ENCODE results near the gene TYSND1. TPM values are rescaled to one million over a fixed set of nuclear protein-coding genes. Genes with fewer than 3 reads are reported as not detected.
"Not testable (repeated sequence)": the region's sequence is repeated elsewhere in the genome, so short reads cannot be mapped to it uniquely, and the experiment has no call there.

Gene TYSND1
- total RNA-seq, 1 experiment from 2014 or later = 25.3 TPM

DNA sequence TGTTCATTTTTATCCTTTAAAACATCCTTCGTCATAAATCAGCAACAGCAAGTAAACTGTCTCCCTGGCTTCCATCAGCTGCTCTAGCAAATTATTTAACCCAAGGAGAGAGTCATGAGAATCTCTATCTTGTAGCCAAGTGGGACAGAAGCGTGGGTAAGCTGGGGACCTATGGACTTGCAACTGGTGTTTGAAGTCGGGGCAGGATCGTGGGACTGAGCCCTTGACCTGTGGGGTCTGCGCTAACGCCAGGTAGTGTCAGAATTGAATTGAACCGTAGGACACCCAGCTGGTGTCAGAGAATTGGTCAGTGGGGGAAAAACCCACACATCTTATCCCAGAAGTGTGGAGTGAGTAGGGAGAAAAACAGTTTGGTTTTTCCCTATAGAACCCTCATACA is 27.3 kb downstream of the TYSND1 start:
- no peak for DNase-seq
- Histone ChIP-seq H3K4me3 (ENCODE audit: insufficient read depth, low read depth, low read length) (no peak overlapping the region), H3K36me3 (replicated peaks; ENCODE audit: control insufficient read depth, insufficient read depth, low read length) (no peaks in the 10 kb centered on the region; the same call in none of the 2 replicates), H3K27me3 (ENCODE audit: control insufficient read depth, insufficient read depth, low read length) (no peaks in the 10 kb centered on the region)

DNA sequence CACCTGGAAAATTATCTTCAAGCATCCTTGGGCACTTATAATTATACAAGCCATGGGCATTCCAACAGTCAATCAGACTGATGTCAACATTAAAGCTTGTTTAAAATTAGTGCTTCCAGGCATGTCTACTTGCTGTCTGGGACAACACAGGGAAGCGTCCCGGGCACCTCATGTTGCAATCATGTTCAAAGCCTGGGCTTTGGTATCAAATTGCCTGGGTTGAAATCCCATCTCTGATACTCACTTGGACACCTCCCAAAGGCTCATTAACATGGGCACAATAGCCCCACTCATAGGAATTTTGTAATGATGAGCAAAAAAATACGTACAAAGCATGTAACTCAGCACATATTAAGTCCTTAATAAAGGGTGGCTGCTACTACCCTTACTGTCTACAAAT is 28.3 kb downstream of the TYSND1 start:
- Histone ChIP-seq H3K36me3 (replicated peaks; ENCODE audit: control insufficient read depth, insufficient read depth, low read length) (no peaks in the 10 kb centered on the region; the same call in none of the 2 replicates), H3K4me3 (ENCODE audit: insufficient read depth, low read depth, low read length) (no peak overlapping the region), H3K27me3 (ENCODE audit: control insufficient read depth, insufficient read depth, low read length) (no peaks in the 10 kb centered on the region)
- no peak for DNase-seq

DNA sequence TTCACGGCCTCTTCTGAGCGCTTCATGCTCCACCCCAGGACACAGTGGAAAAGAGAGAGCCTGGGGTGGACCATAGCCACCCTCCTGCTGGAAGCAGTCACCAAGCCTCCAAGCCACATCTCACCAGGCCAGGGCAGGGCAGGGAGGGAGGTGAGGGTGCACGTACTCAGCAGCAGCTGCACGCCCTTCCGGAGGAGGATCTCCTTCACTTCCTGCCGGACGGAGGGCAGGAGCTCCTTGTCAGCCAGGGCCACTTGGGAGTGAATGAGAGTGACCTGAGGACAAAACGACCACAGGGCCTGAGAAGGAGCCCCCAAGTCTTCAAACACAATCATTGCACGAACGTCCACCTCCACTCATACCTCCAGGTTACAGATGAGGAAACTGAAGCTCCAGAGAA is 28.9 kb downstream of the TYSND1 start:
- no peaks in the 10 kb centered on the region for H3K27me3 ChIP-seq (ENCODE audit: control insufficient read depth, insufficient read depth, low read length)
- H3K36me3 ChIP-seq (replicated peaks; ENCODE audit: control insufficient read depth, insufficient read depth, low read length) = no peaks in the 10 kb centered on the region; the same call in none of the 2 replicates
- no peak overlapping the region for H3K4me3 ChIP-seq (ENCODE audit: insufficient read depth, low read depth, low read length)
- no peak for DNase-seq

DNA sequence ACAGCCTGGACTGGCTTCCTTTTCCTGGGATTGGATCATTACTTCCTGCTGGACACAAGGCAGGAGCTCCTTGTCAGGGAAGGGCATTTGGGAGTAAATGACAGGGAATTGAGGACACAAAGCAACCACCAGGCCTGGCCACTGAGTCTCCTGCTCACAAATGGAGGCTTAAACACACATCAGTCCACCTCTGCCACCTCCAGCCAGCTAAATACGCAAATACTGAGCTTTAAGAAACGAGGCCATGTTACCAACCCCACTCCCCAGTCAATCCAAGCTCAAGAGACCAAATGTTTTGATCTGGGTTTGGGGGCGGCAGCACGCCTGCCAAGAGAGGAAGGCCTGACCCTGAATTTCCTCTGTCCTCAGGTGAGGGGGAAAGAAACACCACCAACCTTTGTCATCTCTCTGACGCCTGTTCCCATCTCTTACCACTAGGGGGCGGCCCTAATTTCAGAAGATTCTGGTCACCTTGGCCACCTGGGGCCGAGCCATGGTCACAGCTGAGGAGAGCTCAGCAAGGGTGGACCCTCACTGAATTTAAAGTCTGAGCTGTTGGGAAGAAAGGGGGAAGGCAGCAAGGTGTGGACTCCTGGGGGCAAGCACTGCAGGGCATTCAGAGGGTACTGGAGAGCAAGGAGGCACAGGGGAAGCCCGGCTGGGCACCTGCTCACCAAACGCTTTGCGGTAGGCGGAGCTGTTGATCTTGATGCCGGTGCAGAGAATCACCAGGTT is 30.4 kb downstream of the TYSND1 start:
- no peaks in the 10 kb centered on the region; the same call in none of the 2 replicates for H3K36me3 ChIP-seq (replicated peaks; ENCODE audit: control insufficient read depth, insufficient read depth, low read length)
- H3K27me3 ChIP-seq (ENCODE audit: control insufficient read depth, insufficient read depth, low read length) = no peaks in the 10 kb centered on the region
- DNase-seq = peak; percentile 92
- no peak overlapping the region for H3K4me3 ChIP-seq (ENCODE audit: insufficient read depth, low read depth, low read length)

DNA sequence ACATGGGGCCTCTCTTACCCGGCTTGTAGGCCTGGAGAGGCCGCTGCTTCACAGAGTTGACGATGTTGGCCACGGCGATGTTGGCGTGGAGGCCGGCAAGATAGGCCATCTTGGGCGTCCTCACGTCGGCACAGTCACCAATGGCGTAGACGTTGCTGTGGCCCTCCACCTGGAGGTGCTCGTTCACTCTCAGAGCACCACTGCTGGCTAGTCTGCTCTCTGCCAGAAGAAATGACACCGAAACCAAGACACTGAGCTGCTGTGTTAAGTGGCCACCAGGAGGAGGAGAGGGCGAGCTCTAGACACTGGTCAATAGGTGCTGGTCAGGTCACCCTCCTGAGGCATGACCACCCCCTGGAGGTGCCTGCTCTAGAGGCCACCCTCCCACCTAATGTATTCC is 31.6 kb downstream of the TYSND1 start:
- H3K4me3 ChIP-seq (ENCODE audit: insufficient read depth, low read depth, low read length) = no peak overlapping the region
- H3K27me3 ChIP-seq (ENCODE audit: control insufficient read depth, insufficient read depth, low read length) = no peaks in the 10 kb centered on the region
- no peak for DNase-seq
- H3K36me3 ChIP-seq (replicated peaks; ENCODE audit: control insufficient read depth, insufficient read depth, low read length) = no peaks in the 10 kb centered on the region; the same call in none of the 2 replicates

DNA sequence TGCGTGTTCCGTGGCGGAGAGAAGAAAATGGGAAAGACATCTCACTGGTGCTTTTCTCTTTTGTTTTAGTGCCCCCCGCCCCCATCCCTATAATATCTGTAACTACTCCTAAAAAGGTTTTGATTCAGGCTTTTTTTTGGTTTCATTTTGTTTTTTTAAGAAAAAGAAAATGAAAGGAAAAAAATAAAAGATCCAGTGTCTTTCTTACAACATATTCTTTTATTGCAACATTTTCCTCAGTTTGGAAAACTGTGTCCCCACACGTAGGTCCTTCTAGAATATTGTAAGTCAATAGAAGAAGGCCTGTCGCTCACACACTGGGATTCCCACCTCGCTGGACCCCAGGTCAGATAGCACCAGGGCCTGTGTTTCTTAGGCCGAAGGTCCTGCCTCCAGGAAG is 34.4 kb downstream of the TYSND1 start:
- H3K36me3 ChIP-seq (replicated peaks; ENCODE audit: control insufficient read depth, insufficient read depth, low read length) = no peaks in the 10 kb centered on the region; the same call in none of the 2 replicates
- DNase-seq = no peak
- no peaks in the 10 kb centered on the region for H3K27me3 ChIP-seq (ENCODE audit: control insufficient read depth, insufficient read depth, low read length)
- no peak overlapping the region for H3K4me3 ChIP-seq (ENCODE audit: insufficient read depth, low read depth, low read length)

DNA sequence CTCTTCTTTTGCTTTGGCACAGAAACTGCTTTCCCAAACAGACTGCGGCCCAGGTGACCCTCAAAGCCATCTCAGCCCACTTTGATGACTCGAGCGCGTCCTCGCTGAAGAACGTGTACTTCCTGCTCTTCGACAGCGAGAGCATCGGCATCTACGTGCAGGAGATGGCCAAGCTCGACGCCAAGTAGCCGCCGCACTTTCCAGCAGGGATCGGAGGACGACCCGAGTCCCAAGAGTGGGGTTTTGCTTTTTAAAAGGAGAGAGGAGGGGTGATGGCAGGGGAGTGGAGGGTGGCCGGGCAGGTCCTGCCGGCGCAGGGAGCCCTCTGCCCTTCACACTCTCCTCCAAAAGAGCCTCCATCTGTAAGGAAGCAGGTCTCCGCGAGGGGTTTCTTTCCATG is 35.0 kb downstream of the TYSND1 start:
- H3K27me3 ChIP-seq (ENCODE audit: control insufficient read depth, insufficient read depth, low read length) = no peaks in the 10 kb centered on the region
- H3K4me3 ChIP-seq (ENCODE audit: insufficient read depth, low read depth, low read length) = no peak overlapping the region
- DNase-seq = no peak
- H3K36me3 ChIP-seq (replicated peaks; ENCODE audit: control insufficient read depth, insufficient read depth, low read length) = no peaks in the 10 kb centered on the region; the same call in none of the 2 replicates

DNA sequence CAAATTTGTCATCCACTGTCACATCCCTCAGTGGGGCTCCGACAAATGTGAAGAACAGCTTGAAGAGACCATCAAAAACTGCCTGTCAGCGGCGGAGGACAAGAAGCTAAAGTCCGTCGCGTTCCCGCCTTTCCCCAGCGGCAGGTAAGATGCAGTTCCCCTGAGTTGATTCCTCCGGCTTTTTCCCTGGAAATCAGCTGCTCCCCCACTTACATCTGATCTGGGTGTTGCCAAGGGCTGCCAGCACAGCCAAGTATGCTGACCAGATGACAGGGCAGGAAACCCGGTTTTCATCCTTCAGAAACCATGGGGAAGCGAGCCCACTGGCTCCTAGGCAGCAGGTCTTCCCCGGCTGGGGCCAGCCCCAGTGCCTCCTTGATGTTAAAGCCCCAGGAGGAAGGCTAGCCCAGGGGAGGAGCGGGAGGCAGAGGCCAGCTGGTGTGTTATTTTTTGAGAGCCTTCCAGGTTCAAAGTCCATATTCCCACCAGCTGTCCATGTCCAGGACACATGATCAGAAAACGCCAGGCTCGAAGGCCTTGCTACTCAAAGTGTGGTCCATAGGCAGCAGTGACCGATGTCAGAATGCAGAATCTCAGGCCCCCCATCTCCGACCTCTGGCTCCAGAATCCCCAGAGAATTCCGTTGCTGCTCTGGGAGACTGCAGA is 37.3 kb downstream of the TYSND1 start:
- no peaks in the 10 kb centered on the region; the same call in 1 of the 2 replicates for H3K36me3 ChIP-seq (replicated peaks; ENCODE audit: control insufficient read depth, insufficient read depth, low read length)
- no peaks in the 10 kb centered on the region for H3K27me3 ChIP-seq (ENCODE audit: control insufficient read depth, insufficient read depth, low read length)
- no peak overlapping the region for H3K4me3 ChIP-seq (ENCODE audit: insufficient read depth, low read depth, low read length)
- DNase-seq = no peak

DNA sequence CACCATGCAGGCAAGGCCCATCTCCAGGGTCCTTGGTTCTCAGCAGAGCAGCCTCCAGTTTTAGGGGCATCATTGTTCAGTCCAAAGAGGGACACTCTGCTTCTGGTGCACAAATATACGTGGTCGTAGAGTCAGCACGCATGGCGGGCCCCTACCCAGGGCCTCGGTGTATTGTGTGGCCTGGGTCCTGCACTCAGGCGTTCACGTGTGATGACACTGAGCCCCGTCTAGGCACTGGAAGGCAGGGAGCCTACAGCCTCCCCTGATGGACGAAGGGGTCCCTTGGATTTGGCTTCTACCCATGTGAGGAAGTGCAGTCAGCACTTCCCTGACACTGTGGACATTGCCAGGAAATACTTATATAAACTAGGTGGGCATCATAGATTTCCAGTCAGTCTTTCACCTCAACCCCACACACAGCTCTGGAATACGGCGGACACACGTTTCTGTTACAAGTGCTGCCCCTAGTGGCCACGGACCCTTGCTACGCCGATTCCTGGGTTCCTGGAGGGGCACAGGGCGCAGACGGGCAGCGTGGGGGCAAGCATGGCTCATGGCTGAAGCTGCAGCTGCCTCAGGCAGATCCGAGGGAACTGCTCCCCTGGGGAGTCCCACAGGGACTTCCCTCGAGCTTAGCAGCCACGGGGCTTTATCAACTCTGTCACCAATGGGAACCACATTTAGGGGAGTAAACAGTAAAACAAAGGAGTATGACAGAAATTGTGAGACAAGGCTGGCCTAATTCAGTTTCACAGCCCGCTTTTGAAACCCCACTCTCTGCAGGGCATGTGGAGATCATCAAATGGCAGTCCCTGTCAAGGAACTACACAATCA is 39.3 kb downstream of the TYSND1 start:
- no peaks in the 10 kb centered on the region for H3K36me3 ChIP-seq (replicated peaks; ENCODE audit: control insufficient read depth, insufficient read depth, low read length)
- DNase-seq = peak; percentile 87

DNA sequence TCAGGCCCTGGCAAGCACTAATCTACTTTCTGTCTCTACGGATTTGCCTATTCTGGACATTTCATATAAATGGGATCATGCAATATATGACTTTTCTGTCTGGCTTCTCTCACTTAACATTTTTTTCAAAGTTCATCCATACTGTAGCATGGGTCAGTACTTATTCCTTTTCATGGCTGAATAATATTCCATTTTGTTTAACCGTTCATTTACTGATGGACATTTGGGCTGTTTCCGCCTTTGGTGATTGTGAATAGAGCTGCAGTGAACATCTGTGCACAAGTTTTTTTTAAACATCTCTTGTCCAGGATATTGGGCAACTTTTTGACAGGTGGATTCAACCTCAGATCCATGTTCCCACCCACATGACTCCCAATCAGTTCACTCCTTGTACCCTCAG is 44.8 kb downstream of the TYSND1 start:
- no peak for DNase-seq
- no peaks in the 10 kb centered on the region for H3K27me3 ChIP-seq (ENCODE audit: control insufficient read depth, insufficient read depth, low read length)
- H3K36me3 ChIP-seq (replicated peaks; ENCODE audit: control insufficient read depth, insufficient read depth, low read length) = no peaks in the 10 kb centered on the region
- no peak overlapping the region for H3K4me3 ChIP-seq (ENCODE audit: insufficient read depth, low read depth, low read length)

More for the DNA sequence above, 39.3 kb downstream of the TYSND1 start:
- Histone ChIP-seq H3K27me3 (ENCODE audit: control insufficient read depth, insufficient read depth, low read length) (no peaks in the 10 kb centered on the region), H3K4me3 (ENCODE audit: insufficient read depth, low read depth, low read length) (no peak overlapping the region)

DNA sequence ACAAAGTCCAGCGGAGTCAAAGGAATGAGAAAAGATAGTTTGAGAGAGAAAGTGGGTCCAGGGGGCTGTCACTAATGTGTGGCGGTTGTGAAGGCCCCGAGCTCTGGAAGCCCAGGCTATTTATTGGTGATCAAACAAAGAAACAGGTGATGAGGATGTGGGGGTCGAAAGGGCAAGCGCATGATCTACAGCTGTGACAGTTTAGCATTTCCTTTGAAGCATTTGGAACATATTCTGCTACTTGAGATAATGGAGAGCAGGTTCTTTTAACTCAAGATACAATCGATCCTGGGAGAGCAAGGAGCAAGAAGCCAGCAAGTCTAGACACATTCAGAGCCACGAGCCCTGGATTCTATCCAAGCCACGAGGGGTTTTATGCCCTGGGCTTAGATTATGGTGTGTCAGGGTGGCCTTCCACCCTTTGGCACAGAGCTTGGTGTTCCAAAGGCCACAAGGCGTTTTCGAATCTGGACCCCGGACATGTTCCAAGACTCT is 45.4 kb downstream of the TYSND1 start:
- H3K36me3 ChIP-seq (replicated peaks; ENCODE audit: control insufficient read depth, insufficient read depth, low read length); H3K27me3 ChIP-seq (ENCODE audit: control insufficient read depth, insufficient read depth, low read length); H3K4me3 ChIP-seq (ENCODE audit: insufficient read depth, low read depth, low read length); DNase-seq: not testable (repeated sequence)

DNA sequence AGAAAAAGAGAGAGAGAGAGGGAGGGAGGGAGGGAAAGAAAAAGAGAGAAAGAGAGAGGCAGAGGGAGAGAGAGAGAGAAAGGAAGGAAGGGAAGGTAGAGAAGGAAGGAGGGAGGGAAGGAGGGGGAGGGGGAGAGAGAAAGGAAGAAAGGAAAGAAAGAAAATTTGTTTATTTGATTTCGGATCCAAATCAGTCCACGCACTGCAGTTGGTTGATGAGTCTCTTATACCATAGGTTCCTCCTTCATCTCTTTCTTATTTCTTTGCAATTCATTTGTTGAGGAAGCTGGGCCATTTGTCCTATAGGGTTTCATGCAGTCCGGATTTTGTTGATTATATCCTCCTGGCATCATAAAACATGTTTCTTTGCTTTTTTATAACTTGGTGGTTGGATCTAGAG is 48.2 kb downstream of the TYSND1 start:
- DNase-seq = no peak
- no peak overlapping the region for H3K4me3 ChIP-seq (ENCODE audit: insufficient read depth, low read depth, low read length)
- no peaks in the 10 kb centered on the region for H3K27me3 ChIP-seq (ENCODE audit: control insufficient read depth, insufficient read depth, low read length)
- no peaks in the 10 kb centered on the region for H3K36me3 ChIP-seq (replicated peaks; ENCODE audit: control insufficient read depth, insufficient read depth, low read length)

DNA sequence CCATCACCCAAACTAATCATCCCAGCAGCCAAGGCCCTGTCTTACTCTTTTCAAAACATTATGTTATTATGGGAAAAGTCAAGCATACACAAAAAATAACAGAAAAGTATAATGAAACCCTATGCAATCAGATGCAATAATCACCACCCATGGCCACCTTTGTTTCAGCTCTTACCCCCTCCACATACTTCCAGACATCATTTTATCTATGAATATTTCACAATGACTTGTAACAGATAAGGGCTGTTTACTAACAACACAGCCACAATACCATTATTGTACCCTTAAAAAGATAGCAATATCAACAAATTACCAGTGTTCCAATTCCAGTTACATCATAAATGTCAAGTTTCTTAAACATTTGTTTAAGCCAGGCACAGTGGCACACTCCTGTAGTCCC is 49.0 kb downstream of the TYSND1 start:
- Histone ChIP-seq H3K36me3 (replicated peaks; ENCODE audit: control insufficient read depth, insufficient read depth, low read length) (no peaks in the 10 kb centered on the region), H3K27me3 (ENCODE audit: control insufficient read depth, insufficient read depth, low read length) (no peaks in the 10 kb centered on the region)
- no peak for DNase-seq

DNA sequence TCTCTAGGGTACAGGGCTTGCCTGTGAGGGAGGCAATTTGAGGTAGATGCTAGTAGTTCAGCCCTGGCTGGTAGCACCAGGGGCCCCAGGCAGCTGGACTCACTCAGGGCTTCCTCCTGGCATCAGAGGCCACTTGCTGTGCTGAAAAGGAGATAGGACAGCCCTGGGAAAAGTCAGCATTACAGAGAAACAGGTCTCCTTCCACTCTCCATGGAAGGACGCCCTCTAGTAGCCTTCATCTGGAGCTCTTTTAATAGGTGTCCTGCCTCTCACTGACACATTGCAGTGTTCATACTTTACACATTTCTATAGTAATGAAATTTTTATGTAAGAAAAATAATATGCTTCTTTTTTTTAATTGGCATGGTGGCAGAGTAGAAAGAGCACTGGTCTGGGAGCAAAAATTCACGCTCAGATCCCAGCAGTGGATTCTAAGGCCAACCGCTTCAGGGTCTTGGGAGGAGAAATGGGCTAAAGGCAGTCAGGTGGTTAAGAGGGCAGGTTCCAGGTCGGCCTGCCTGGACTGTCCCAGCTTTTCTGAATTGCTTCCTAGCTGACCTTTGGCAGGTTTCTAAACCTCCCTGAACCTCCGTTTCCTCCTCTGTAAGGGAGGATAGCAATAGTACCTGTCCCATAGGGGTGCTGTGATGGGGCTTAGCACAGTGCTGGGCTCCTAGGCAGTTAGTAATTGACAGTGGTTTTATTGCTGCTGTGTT is 49.6 kb downstream of the TYSND1 start:
- no peak overlapping the region for H3K4me3 ChIP-seq (ENCODE audit: insufficient read depth, low read depth, low read length)
- no peaks in the 10 kb centered on the region for H3K27me3 ChIP-seq (ENCODE audit: control insufficient read depth, insufficient read depth, low read length)
- no peak for DNase-seq
- no peaks in the 10 kb centered on the region for H3K36me3 ChIP-seq (replicated peaks; ENCODE audit: control insufficient read depth, insufficient read depth, low read length)

More for the DNA sequence above, 49.0 kb downstream of the TYSND1 start:
- no peak overlapping the region for H3K4me3 ChIP-seq (ENCODE audit: insufficient read depth, low read depth, low read length)
